Stimulated activated naive CD8-positive, alpha-beta T cell treated with anti-CD3 and anti-CD28 coated beads, Interleukin-15, Interleukin-2, amounts not matched to agents 100 ng/mL and 50 ng/mL, for 24 hours (primary cell): ENCODE data around the gene KPNA6.
A peak's percentile ranks its signal among the peaks of the same experiment; 100 is the strongest.
"Not testable (repeated sequence)": the region's sequence is repeated elsewhere in the genome, so short reads cannot be mapped to it uniquely, and the experiment has no call there.

ENCODE experiments used
- H3K27ac Mint-ChIP-seq: one replicate; pipeline ENCODE4 v1.8.0; 2021; ENCODE audit warnings: mild to moderate bottlenecking, mixed read lengths
- H3K27me3 Mint-ChIP-seq: one replicate; pipeline ENCODE4 v1.8.0; 2021; ENCODE audit warnings: mixed read lengths
- H3K36me3 Mint-ChIP-seq: one replicate; pipeline ENCODE4 v1.8.0; 2021; ENCODE audit warnings: low read depth, mixed read lengths
- H3K4me1 Mint-ChIP-seq: one replicate; pipeline ENCODE4 v1.8.0; 2021; ENCODE audit warnings: low read depth, mixed read lengths
- H3K4me3 Mint-ChIP-seq: one replicate; pipeline ENCODE4 v1.8.0; 2021; ENCODE audit warnings: mild to moderate bottlenecking, mixed read lengths
- H3K9me3 Mint-ChIP-seq: one replicate; pipeline ENCODE4 v1.8.0; 2021; ENCODE audit warnings: mixed read lengths

KPNA6 gene

DNA sequence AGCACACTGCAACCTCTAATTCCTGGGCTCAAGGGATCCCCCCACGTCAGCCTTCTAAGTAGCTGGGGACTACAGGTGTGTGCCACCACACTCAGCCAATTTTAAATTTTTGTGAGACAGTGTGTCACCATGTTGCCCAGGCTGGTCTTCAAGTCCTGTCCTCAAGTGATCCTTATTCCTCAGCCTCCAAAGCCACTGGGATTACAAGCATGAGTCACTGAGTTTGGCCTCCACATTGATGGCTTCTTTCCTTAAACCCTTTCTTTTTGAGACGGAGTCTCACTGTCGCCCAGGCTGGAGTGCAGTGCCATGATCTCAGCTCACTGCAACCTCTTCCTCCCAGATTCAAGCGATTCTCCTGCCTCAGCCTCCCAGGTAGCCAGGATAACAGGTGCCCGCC lies 7.6 kb downstream of the KPNA6 start:
- H3K36me3 Mint-ChIP-seq, result peaks cover 5% of the 10 kb centered on the region
- H3K27me3 Mint-ChIP-seq, result no peaks in the 10 kb centered on the region
- no peak overlapping the region for H3K4me3 Mint-ChIP-seq
- peaks cover 48% of the 10 kb centered on the region for H3K4me1 Mint-ChIP-seq
- no peak overlapping the region for H3K27ac Mint-ChIP-seq
- no peaks in the 10 kb centered on the region for H3K9me3 Mint-ChIP-seq

DNA sequence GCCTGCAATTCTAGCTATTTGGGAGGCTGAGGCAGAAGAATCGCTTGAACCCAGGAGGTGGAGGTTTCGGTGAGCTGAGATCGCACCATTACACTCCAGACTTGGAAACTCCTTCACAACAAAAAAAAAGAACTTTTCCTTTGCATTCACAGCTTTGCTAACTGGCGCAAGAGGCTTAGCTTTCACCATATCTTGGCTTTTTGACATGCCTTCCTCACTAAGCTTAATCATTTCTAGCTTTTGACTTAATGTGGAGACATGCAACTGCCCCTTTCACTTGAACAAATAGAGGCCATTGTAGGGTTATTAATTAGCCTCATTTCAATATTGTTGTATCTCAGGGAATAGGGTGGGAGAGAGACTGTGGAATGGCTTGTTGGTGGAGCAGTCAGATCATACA lies 8.7 kb downstream of the KPNA6 start:
- no peak overlapping the region for H3K4me3 Mint-ChIP-seq
- H3K27ac Mint-ChIP-seq, result peak overlapping the region; percentile 31
- no peaks in the 10 kb centered on the region for H3K9me3 Mint-ChIP-seq
- no peaks in the 10 kb centered on the region for H3K27me3 Mint-ChIP-seq
- peaks cover 48% of the 10 kb centered on the region for H3K4me1 Mint-ChIP-seq
- peaks cover 11% of the 10 kb centered on the region for H3K36me3 Mint-ChIP-seq

DNA sequence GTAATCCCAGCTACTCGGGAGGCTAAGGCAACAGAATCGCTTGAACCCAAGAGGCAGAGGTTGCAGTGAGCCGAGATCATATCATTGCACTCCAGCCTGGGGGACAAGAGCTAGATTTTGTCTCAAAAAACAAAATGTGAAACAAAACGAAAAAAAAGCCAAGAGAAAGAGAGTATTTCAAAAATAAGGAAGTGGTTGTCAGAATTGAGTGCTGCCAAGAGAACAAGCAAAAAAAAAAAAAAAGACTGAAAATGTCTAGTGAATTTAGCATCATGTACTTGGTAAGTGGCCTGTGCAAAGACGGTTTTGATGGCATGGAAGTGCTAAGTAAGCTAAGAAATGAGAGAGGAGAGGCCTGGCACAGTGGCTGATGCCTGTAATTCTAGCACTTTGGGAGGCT lies 14.3 kb downstream of the KPNA6 start:
- no peak overlapping the region for H3K4me3 Mint-ChIP-seq
- H3K27ac Mint-ChIP-seq, result peak overlapping the region; percentile 52
- H3K9me3 Mint-ChIP-seq, result no peaks in the 10 kb centered on the region
- H3K4me1 Mint-ChIP-seq, result peaks cover 52% of the 10 kb centered on the region
- H3K27me3 Mint-ChIP-seq, result no peaks in the 10 kb centered on the region
- H3K36me3 Mint-ChIP-seq, result peaks cover 20% of the 10 kb centered on the region

DNA sequence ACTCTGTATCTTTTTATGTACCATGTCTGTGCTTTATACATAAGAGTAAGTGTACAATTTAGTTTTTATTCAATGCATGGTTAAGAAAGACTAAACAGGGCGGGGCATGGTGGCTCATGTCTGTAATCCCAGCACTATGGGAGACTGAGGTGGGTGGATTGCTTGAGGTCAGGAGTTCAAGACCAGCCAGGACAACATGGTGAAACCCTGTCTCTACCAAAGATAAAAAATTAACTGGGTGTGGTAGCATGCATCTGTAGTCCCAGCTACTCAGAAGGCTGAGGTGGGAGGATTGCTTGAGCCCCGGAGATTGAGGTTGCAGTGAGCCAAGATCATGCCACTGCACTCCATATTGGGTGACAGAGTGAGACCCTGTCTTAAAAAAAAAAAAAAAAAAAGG lies 15.5 kb downstream of the KPNA6 start:
- Mint-ChIP-seq H3K36me3 (peaks cover 21% of the 10 kb centered on the region), H3K4me1 (peaks cover 56% of the 10 kb centered on the region)
- H3K9me3 Mint-ChIP-seq, H3K27ac Mint-ChIP-seq, H3K27me3 Mint-ChIP-seq, H3K4me3 Mint-ChIP-seq: not testable (repeated sequence)

DNA sequence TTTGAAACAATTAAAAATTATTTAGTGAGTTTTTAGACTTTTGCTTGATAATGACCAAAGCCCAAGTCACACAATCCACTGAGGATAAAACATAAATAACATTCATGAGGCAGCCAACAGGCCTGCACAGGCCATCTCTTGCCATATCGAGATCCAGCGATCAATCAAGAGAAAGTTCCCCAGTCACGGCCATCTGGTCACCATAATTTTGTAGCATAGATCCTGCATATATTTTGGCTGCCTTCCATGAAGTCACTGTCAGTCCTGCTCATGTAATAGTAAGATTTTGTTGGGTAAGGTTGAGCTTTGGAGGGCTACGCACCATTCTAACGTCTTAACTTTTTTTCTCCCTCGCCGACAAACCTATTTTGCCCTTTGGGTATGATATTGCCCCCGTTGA lies 17.5 kb downstream of the KPNA6 start:
- no peak overlapping the region for H3K4me3 Mint-ChIP-seq
- H3K27me3 Mint-ChIP-seq, result no peaks in the 10 kb centered on the region
- peaks cover 21% of the 10 kb centered on the region for H3K36me3 Mint-ChIP-seq
- H3K27ac Mint-ChIP-seq, result no peak overlapping the region
- H3K9me3 Mint-ChIP-seq, result no peaks in the 10 kb centered on the region
- peaks cover 67% of the 10 kb centered on the region for H3K4me1 Mint-ChIP-seq

DNA sequence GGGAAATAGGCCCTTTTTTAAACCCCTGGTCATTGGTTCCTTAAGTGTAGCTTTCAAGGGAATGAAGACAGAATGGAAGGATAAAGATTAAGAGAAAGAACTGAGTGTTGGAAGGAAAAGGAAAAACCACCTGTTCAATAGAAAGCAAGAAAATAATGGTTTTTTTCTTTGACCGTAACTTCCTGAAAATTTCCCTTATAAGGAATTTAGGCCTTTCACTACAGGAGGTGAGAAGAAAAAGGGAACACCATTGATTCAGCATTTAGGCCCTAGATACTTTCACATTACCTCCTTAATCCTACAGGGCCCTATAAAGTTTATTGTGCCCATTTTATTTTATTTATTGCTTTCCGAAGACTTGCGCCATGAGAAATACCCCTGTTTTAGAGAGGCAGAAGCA lies 18.9 kb downstream of the KPNA6 start:
- Mint-ChIP-seq H3K27me3 (no peaks in the 10 kb centered on the region), H3K36me3 (peaks cover 16% of the 10 kb centered on the region), H3K4me1 (peaks cover 54% of the 10 kb centered on the region), H3K27ac (no peak overlapping the region), H3K4me3 (no peak overlapping the region), H3K9me3 (no peaks in the 10 kb centered on the region)

DNA sequence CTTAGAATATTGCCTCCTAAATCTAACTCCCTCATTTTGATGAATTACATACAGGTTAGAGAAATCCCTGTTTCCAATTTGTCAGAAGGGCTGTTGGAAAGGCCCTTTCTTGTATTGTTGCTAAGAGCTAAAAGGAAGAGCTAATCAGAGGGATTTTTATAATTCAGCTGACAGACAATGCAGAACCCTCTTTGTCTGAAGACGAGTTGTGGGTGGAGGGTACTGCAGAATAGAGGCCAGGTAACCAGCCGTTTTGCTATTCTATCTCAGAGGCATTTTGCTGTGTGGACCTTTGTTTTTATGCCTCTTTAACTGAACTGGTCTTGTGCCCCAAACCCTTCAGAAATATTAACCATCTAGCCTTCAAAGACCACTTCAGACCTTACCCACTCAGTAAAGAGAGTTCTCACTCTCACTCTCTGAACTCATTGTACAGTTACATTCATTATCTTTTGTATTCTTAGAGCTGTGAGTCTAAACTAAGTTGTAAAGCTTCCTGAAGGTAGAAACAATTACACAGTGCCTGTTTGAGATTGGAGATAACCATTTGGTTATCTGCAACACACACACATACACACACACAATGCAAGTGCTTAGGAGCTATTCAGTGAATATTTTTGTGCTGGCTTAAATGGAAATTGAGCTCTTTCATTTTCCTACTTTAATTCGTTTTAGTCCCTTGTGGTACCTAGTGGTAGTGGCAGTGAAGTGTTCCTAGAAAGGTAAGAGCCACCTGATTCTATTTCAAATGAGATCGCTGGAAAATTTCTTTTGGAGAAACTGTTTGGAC lies 19.7 kb downstream of the KPNA6 start:
- no peaks in the 10 kb centered on the region for H3K9me3 Mint-ChIP-seq
- no peak overlapping the region for H3K27ac Mint-ChIP-seq
- H3K27me3 Mint-ChIP-seq, result no peaks in the 10 kb centered on the region
- H3K36me3 Mint-ChIP-seq, result peaks cover 12% of the 10 kb centered on the region
- peaks cover 46% of the 10 kb centered on the region for H3K4me1 Mint-ChIP-seq
- H3K4me3 Mint-ChIP-seq, result no peak overlapping the region

DNA sequence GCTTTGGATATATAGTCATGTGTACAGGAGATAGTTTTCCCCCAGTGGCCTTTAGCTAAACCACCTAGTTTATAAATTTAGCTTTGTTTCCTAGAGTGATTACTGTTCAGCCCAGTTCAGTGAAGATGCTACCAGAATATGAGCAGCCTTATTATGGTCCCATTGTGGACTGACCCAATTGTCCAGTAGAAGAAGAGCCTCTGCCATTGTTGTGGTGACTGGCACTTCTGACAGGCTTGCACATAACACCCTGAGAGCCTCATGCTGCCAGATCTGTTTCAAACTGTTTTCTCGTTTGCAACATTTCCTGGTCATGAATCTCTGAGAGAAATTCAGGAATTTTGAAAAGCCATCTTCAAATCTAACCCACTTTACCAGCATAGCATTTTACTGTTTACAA lies 20.6 kb downstream of the KPNA6 start:
- Mint-ChIP-seq H3K27ac (no peak overlapping the region), H3K4me1 (peaks cover 44% of the 10 kb centered on the region), H3K4me3 (no peak overlapping the region), H3K9me3 (no peaks in the 10 kb centered on the region), H3K27me3 (no peaks in the 10 kb centered on the region), H3K36me3 (peaks cover 11% of the 10 kb centered on the region)

DNA sequence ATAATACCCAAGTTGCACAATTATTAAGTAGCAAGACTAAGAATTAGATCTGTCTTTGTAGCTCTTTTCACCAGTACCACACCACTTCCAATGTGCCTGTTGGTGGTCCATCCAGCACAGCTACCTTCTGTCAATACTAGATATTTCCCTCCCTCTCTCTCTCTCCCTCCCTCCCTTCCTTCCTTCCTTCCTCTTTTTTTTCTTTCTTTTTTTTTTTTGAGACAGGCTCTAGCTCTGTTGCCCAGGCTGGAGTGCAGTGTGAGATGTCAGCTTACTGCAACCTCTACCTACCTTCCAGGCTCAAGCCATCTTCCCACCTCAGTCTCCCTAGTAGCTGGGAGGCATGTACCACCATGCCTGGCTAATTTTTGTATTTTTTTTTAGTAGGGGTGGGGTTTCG lies 21.1 kb downstream of the KPNA6 start:
- Mint-ChIP-seq H3K4me3 (no peak overlapping the region), H3K36me3 (peaks cover 13% of the 10 kb centered on the region), H3K27me3 (no peaks in the 10 kb centered on the region), H3K4me1 (peaks cover 43% of the 10 kb centered on the region), H3K27ac (no peak overlapping the region), H3K9me3 (no peaks in the 10 kb centered on the region)

DNA sequence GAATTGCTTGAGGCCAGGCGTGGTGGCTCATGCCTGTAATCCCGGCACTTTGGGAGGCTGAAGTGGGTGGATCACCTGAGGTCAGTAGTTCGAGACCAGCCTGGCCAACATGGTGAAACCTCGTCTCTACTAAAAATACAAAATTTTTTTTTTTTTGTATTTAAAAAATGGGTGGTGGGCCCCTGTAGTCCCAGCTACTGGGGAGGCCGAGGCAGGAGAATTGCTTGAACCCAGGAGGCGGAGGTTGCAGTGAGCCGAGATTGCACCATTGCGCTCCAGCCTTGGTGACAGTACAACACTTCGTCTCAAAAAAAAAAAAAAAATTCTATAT lies 26.1 kb downstream of the KPNA6 start:
- not testable (repeated sequence) for H3K27me3 Mint-ChIP-seq, H3K27ac Mint-ChIP-seq, H3K4me3 Mint-ChIP-seq, H3K9me3 Mint-ChIP-seq
- peaks cover 30% of the 10 kb centered on the region for H3K4me1 Mint-ChIP-seq
- H3K36me3 Mint-ChIP-seq, result peaks cover 29% of the 10 kb centered on the region

DNA sequence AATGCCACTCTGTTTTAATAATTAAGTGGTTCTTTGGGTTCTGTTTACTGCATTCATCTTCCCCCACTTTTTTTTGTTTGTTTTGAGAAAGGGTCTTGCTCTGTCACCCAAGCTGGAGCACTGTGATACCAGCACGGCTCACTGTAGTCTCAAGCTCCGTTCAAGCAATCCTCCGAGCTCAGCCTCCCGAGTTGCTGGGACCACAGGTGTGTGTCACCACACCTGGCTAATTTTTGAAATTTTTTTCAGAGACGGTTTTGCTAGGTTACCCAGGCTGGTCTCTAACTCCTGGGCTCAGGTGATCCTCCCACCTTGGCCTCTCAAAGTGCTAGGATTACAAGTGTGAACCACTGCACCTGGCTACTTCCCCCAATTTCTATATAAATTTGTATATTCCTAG lies 29.3 kb downstream of the KPNA6 start:
- Mint-ChIP-seq H3K9me3 (no peaks in the 10 kb centered on the region), H3K4me3 (no peak overlapping the region), H3K27ac (no peak overlapping the region), H3K4me1 (peaks cover 51% of the 10 kb centered on the region), H3K36me3 (peaks cover 36% of the 10 kb centered on the region), H3K27me3 (no peaks in the 10 kb centered on the region)

DNA sequence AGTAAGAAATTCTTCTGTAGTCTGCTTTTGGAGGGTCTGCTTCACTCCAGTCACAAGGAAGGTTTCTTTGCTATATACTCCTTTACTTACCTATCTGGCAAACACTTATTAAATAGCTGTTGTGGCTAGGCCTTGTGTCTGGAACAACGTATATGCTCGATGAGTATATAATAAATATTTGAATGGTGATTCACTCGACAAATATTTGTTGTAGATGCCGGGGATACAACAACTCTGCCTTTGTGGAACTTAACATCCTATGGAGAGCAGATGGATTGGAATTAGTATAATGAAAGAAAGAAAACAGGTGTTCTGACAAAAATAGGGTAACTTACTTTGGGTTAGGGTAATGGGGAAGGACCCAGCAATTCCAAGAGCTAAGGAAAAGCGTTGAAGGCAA lies 31.1 kb downstream of the KPNA6 start:
- H3K4me3 Mint-ChIP-seq, result no peak overlapping the region
- H3K27ac Mint-ChIP-seq, result no peak overlapping the region
- peaks cover 59% of the 10 kb centered on the region for H3K4me1 Mint-ChIP-seq
- no peaks in the 10 kb centered on the region for H3K27me3 Mint-ChIP-seq
- peaks cover 36% of the 10 kb centered on the region for H3K36me3 Mint-ChIP-seq
- H3K9me3 Mint-ChIP-seq, result no peaks in the 10 kb centered on the region

DNA sequence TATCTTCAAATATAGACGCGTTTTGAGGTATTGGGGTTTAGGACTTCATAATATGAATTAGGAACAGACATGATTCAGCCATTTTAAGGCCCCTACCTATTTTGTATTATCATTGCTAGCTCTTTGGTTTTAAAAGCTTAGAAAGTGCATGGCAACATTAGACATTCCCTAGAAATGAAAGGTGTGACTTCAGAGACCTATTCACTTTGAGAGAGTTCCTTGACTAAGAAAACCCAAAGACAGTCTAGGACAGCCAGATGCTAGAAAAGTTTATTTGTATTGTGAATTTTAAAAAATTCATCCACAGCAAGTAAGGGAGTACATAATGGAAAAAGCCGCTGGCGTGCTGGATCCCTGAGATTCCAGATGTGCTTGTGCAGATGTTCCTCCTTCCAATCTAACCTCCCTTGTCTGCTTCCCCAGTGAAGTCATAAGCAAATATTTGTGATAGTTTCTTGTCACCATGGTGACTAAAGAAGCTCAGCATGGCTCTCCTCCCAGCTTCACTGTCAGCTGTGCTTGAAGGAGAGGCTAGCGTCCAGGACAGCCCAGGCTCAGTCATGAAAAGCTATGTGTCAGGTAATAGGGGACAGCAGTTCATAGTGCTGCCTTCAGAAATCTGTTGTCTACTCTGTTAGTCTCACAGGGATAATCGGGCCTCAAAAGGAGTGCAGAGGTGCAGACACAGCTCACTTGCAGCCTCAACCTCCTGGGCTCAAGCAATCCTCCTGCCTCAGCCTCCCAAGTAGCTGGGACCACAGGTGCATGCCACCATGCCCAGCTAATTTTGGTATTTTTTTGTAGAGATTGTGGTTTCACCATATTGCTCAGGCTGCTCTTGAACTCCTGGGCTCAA lies 34.8 kb downstream of the KPNA6 start:
- Mint-ChIP-seq H3K36me3 (peaks cover 41% of the 10 kb centered on the region), H3K4me1 (peaks cover 74% of the 10 kb centered on the region), H3K27me3 (no peaks in the 10 kb centered on the region), H3K27ac (peak overlapping the region; percentile 49), H3K4me3 (no peak overlapping the region), H3K9me3 (no peaks in the 10 kb centered on the region)

DNA sequence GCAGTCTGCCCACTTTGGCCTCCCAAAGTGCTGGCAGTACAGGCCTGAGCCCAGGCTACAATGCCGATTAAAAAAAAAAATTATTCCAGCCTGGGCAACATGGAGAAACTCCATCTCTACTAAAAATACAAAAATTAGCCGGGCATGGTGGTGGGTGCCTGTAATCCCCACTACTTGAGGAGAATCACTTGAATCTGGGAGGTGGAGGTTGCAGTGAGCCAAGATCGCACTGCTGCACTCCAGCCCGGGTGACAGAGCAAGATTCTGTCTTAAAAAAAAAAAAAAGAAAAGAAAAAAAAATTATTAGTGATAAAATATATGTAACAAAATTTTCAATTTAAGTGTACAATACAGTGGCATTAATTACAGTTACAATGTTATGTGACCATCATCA lies 35.4 kb downstream of the KPNA6 start:
- Mint-ChIP-seq H3K4me1 (peaks cover 70% of the 10 kb centered on the region), H3K36me3 (peaks cover 43% of the 10 kb centered on the region)
- not testable (repeated sequence) for H3K9me3 Mint-ChIP-seq, H3K27me3 Mint-ChIP-seq, H3K27ac Mint-ChIP-seq, H3K4me3 Mint-ChIP-seq

DNA sequence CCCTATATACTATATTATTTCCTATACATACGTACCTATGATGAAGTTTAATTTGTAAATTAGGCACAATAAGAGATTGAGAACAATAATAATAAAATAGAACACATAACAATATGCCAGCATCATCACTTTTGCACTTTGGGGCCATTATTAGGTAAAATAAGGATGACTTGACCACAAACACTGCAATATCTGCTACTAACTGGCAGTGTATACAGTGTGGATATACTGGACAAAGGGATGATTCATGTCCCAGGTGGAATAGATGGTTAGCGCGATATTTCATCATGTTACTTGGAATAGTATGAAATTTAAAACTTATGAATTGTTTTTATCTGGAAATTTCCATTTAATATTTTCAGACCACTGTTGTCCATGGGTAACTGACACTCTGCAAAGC lies 36.2 kb downstream of the KPNA6 start:
- peaks cover 3% of the 10 kb centered on the region for H3K9me3 Mint-ChIP-seq
- peaks cover 62% of the 10 kb centered on the region for H3K4me1 Mint-ChIP-seq
- H3K27me3 Mint-ChIP-seq, result no peaks in the 10 kb centered on the region
- no peak overlapping the region for H3K4me3 Mint-ChIP-seq
- H3K27ac Mint-ChIP-seq, result no peak overlapping the region
- peaks cover 43% of the 10 kb centered on the region for H3K36me3 Mint-ChIP-seq

DNA sequence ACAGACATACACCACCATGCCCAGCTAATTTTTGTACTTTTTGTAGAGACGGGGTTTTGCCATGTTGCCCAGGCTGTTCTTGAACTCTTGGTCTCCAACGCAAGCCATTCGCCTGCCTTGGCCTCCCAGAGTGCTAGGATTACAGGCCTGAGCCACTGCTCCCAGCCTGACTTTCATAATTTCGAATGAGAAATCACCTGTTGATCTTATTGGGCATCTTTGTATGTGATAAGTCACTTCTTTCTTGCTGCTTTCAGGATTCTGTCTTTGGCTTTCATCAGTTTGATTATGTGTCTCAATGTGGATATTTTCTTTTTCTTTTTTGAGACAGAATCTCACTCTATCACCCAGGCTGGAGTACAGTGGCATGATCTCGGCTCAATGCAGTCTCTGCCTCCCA lies 39.9 kb downstream of the KPNA6 start:
- H3K27ac Mint-ChIP-seq, result not testable (repeated sequence)
- peaks cover 42% of the 10 kb centered on the region for H3K4me1 Mint-ChIP-seq

More for the DNA sequence above, 39.9 kb downstream of the KPNA6 start:
- peaks cover 51% of the 10 kb centered on the region for H3K36me3 Mint-ChIP-seq
- H3K4me3 Mint-ChIP-seq, H3K9me3 Mint-ChIP-seq, H3K27me3 Mint-ChIP-seq: not testable (repeated sequence)
